SU-DHL-6 (cell line): ENCODE results near the gene TCP10L.
"Not testable (repeated sequence)": the region's sequence is repeated elsewhere in the genome, so short reads cannot be mapped to it uniquely, and the experiment has no call there.

Experiments
- H2AFZ ChIP-seq: fragments of 200-600 bp; sonication (generic); 2 replicates; pipeline ENCODE4 v1.6.1; 2014; ENCODE audit warnings: low read depth, mild to moderate bottlenecking, moderate library complexity, mixed read lengths, antibody characterized with exemption, low read length; ENCODE audit not compliant: severe bottlenecking
- H3F3A ChIP-seq: fragments of 200-600 bp; shearing (Covaris generic); 2 replicates; pipeline ENCODE4 v1.6.0; 2016; ENCODE audit warnings: antibody characterized with exemption, mild to moderate bottlenecking; ENCODE audit not compliant: insufficient read depth
- H3K27ac ChIP-seq: fragments of 200-600 bp; sonication (generic); 2 replicates; pipeline ENCODE4 v1.5.1; 2016; ENCODE audit warnings: low read depth, mild to moderate bottlenecking, low read length, moderate library complexity, mixed read lengths
- H3K27me3 ChIP-seq: fragments of 200-600 bp; sonication (generic), shearing (Covaris generic); 2 replicates; pipeline ENCODE4 v1.6.0; 2014; ENCODE audit warnings: mild to moderate bottlenecking, low read length
- H3K36me3 ChIP-seq: fragments of 200-600 bp; sonication (generic); 2 replicates; pipeline ENCODE4 v1.6.1; 2014; ENCODE audit warnings: mild to moderate bottlenecking, low read length, mixed read lengths
- H3K4me2 ChIP-seq: fragments of 300-600, 200-600 bp; shearing (Covaris generic), sonication (generic); 2 replicates; pipeline ENCODE4 v1.6.0; 2014; ENCODE audit warnings: low read length, low read depth, mild to moderate bottlenecking; ENCODE audit not compliant: poor library complexity, severe bottlenecking
- H3K4me3 ChIP-seq: fragments of 200-600 bp; sonication (generic); 2 replicates; pipeline ENCODE4 v1.5.1; 2014; ENCODE audit warnings: antibody characterized with exemption, low read length, mild to moderate bottlenecking, mixed read lengths; ENCODE audit not compliant: insufficient read depth, poor library complexity, severe bottlenecking
- H3K79me2 ChIP-seq: fragments of 200-600 bp; sonication (generic); 2 replicates; pipeline ENCODE4 v1.6.1; 2014; ENCODE audit warnings: mild to moderate bottlenecking, low read length, moderate library complexity; ENCODE audit not compliant: insufficient read depth
- H3K9ac ChIP-seq: fragments of 200-600 bp; sonication (generic); 2 replicates; pipeline ENCODE4 v1.7.0; 2014; ENCODE audit warnings: mild to moderate bottlenecking, low read length
- H3K9me2 ChIP-seq: fragments of 200-600 bp; sonication (generic); replicated peaks from 2 replicates; pipeline ENCODE4 v1.6.1; 2014; ENCODE audit warnings: low read length; ENCODE audit not compliant: insufficient read depth
- H3K9me3 ChIP-seq: fragments of 200-600 bp; sonication (generic); 2 replicates; pipeline ENCODE4 v1.6.1; 2014; ENCODE audit warnings: low read length, mixed read lengths; ENCODE audit not compliant: insufficient read depth
- H4K20me1 ChIP-seq: fragments of 200-600 bp; sonication (generic); 2 replicates; pipeline ENCODE4 v1.6.1; 2014; ENCODE audit warnings: low read depth, mild to moderate bottlenecking, antibody characterized with exemption, low read length, moderate library complexity, mixed read lengths
- EZH2phosphoT487 ChIP-seq: fragments of 200-600 bp; sonication (generic), shearing (Covaris generic); conservative IDR thresholded peaks from 2 replicates; pipeline ENCODE4 v1.6.1; 2018; ENCODE audit warnings: mild to moderate bottlenecking, antibody characterized with exemption, low read length, moderate library complexity, mixed read lengths
- TF ChIP-seq, protein P1 (sequence below): fragments of 200-600 bp; sonication (generic); IDR thresholded peaks from one replicate; pipeline ENCODE4 v1.5.1; 2017; ENCODE audit warnings: antibody characterized with exemption, mild to moderate bottlenecking, low read length, moderate library complexity; ENCODE audit not compliant: insufficient read depth, poor library complexity, severe bottlenecking

TCP10L gene, protein sequence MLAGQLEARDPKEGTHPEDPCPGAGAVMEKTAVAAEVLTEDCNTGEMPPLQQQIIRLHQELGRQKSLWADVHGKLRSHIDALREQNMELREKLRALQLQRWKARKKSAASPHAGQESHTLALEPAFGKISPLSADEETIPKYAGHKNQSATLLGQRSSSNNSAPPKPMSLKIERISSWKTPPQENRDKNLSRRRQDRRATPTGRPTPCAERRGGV

DNA sequence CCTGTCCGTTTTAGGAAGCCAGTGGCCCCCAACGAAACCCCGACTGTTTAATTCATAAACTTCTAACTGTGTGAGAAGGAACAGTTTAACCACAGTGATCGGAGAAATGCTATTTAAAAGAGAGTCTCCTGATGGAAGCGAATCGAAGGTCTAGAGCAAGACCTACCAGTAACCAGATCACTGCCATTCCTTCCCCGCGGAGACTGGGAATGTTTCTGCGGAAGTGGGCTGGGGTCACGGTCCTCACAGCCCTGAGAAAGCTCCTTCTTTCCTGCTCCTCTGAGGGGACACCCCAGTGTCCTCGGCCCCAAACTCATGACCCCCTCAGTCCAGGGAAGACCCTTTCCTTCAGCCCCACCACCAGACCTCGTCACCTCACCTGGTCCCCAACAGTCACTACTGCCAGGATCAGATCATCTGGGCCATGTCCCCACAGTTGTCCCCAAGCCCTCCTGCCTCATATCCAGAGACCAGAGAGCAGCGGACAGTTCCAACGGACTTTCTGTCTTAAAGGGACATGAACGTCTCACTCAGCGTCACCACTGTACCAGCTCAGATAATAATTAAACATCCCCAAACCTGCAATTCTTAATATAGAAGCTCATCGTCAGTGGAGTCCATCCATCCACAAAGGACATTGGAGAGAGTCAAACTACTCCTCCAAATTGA lies at the start of gene TCP10L:
TCP10L (minus strand) TSS at position 482 of the 669 bp plus-strand sequence. CDS start 1,219 bp downstream, outside the sequence.
- no peaks in the 10 kb centered on the region for H3K79me2 ChIP-seq
- no peak within 1 kb of the TSS for H2AFZ ChIP-seq
- no peak within 1 kb of the TSS for H3K4me2 ChIP-seq
- no peak within 1 kb of the TSS for H3K9ac ChIP-seq
- no peaks in the 10 kb centered on the region for H3K36me3 ChIP-seq
- no peaks in the 10 kb centered on the region for H3K9me3 ChIP-seq
- no peak within 1 kb of the TSS for H3K27ac ChIP-seq
- H4K20me1 ChIP-seq, result no peaks in the 10 kb centered on the region
- no peaks in the 10 kb centered on the region for H3K9me2 ChIP-seq
- TF ChIP-seq, protein P1, sequence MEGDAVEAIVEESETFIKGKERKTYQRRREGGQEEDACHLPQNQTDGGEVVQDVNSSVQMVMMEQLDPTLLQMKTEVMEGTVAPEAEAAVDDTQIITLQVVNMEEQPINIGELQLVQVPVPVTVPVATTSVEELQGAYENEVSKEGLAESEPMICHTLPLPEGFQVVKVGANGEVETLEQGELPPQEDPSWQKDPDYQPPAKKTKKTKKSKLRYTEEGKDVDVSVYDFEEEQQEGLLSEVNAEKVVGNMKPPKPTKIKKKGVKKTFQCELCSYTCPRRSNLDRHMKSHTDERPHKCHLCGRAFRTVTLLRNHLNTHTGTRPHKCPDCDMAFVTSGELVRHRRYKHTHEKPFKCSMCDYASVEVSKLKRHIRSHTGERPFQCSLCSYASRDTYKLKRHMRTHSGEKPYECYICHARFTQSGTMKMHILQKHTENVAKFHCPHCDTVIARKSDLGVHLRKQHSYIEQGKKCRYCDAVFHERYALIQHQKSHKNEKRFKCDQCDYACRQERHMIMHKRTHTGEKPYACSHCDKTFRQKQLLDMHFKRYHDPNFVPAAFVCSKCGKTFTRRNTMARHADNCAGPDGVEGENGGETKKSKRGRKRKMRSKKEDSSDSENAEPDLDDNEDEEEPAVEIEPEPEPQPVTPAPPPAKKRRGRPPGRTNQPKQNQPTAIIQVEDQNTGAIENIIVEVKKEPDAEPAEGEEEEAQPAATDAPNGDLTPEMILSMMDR, result no peak
- TF ChIP-seq EZH2phosphoT487, result no peak
- H3K4me3 ChIP-seq, result no peak within 1 kb of the TSS
- no peaks in the 10 kb centered on the region for H3F3A ChIP-seq
- H3K27me3 ChIP-seq, result no peaks in the 10 kb centered on the region

DNA sequence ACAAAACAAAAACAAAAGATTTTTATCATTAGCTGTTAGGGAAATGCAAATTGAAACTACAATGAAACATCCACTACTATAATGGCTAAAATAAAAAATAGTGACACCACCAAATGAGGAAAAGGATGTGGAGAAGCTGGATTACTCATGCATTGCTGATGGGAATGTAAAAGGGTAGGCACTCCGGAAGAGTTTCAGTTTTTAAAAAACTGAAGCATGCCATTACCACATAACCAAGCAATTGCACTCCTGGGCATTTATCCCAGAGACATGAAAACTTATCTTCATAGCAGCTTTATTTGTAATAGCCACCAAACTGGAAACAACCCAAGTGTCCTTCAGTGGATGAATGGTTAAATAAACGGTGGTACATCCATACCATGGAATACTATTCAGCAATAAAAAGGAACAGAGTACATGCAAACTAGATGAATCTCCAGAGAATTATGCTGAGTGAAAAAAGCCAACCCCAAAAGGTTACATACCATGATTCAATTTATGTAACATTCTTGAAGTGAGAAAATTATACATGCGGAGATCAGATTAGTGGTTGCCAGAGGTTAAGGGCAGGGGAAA lies 41.4 kb upstream of the TCP10L start:
- no peaks in the 10 kb centered on the region for H3K36me3 ChIP-seq
- no peak for TF ChIP-seq EZH2phosphoT487
- TF ChIP-seq, protein P1, result no peak
- H2AFZ ChIP-seq, result no peak overlapping the region
- no peak overlapping the region for H3K27ac ChIP-seq
- H3K4me3 ChIP-seq, result no peak overlapping the region
- no peaks in the 10 kb centered on the region for H4K20me1 ChIP-seq
- no peaks in the 10 kb centered on the region for H3K9me3 ChIP-seq
- H3F3A ChIP-seq, result no peaks in the 10 kb centered on the region
- no peaks in the 10 kb centered on the region for H3K27me3 ChIP-seq
- H3K9me2 ChIP-seq, result no peaks in the 10 kb centered on the region
- H3K4me2 ChIP-seq, result no peak overlapping the region
- no peak overlapping the region for H3K9ac ChIP-seq
- H3K79me2 ChIP-seq, result no peaks in the 10 kb centered on the region

DNA sequence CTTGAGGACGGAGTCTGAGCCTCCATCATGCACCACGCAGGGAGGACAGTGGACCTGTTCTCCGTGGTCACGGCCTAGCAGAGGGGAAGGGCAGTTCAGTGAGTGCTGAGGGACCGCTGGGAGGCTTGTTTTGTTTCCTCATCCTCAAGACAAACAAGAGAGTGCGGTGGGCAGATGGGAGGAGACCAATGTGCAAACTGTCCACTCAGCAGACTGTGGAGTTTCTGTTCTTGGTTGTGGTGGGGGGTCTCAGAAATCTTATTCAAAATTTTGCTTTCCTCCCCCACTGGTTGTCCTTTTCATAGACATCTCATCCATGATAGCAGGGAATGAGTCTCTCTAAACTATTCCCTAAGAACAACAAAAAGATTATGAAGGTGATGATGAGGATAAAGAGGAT lies 32.9 kb upstream of the TCP10L start:
- H3K9ac ChIP-seq, H3K27me3 ChIP-seq, H3K79me2 ChIP-seq, H4K20me1 ChIP-seq, H3K9me2 ChIP-seq, H3K4me3 ChIP-seq, H2AFZ ChIP-seq, H3K27ac ChIP-seq, H3K9me3 ChIP-seq, H3K36me3 ChIP-seq, H3F3A ChIP-seq, H3K4me2 ChIP-seq: not testable (repeated sequence)
